NT2/D1 (cell line): Measurements from ENCODE around the gene SFXN2.

Source experiments
- YY1 ChIP-seq: IDR thresholded peaks from 2 replicates; pipeline ENCODE4 v1.6.1; 2011; ENCODE audit not compliant: insufficient read length, insufficient read depth
- ZNF274 ChIP-seq: IDR thresholded peaks from 2 replicates; pipeline ENCODE4 v1.6.1; 2011; ENCODE audit warnings: mild to moderate bottlenecking, low read depth, low read length

DNA sequence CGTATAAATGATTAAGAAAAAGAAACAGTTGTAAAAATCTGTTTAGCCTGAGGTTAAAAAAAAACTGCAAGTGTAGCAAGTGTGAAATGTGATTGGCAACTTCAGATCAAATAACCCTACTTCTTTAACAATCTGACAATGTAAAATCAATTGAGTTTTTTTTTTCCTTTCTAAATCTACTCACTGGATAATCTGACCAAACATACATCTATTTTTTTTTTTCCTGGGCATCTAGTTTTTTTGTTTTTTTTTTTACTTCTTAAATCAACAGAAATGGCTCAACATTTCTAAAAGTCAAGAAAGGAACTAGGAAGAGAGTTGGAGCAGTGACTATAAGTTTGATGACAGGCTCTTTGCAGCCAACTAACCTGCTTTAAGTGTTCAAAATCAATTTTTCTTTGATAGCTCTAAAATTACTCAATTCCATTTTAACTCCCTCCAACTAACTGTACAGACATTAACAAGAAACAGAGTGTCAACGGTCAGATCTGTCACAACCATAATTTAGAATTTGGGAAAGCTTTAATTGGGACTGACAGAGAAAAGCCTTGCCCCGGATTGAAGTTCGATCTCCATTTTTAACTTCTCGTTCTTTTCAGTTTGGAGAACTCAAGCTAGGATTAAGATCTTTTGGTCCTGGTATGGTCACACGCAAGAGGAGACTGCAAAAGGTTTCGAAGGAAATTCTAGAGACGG is 1.4 kb upstream of the SFXN2 start:
- TF ChIP-seq YY1 (no peak), ZNF274 (no peak)
